ENCODE data around the gene TASOR2. TPM values are rescaled to one million over a fixed set of nuclear protein-coding genes. Genes with fewer than 3 reads are reported as not detected.

TASOR2 gene
- polyA plus RNA-seq, 4 donors, result 31.4 to 41.6 (median 38.0) TPM

Other genes starting within 250 kb of the TASOR2 start
- gene CALML5, start 185.3 kb upstream of the TASOR2 start, polyA plus RNA-seq (ENCODE audit: insufficient read length in 4 of 4), result not detected
- gene CALML3, start 159.9 kb upstream of the TASOR2 start, polyA plus RNA-seq (ENCODE audit: insufficient read length in 4 of 4), result under 1 TPM in 1 of 4 donors, not detected in 3; 0.19 TPM
- gene ASB13, start 18.2 kb upstream of the TASOR2 start, polyA plus RNA-seq (ENCODE audit: insufficient read length in 4 of 4), result 10 to 100 TPM; 24.9 to 27.1 (median 26.2) TPM
- gene GDI2, start 128.6 kb downstream of the TASOR2 start, polyA plus RNA-seq (ENCODE audit: insufficient read length in 4 of 4), result 100 to 1,000 TPM; 268 to 368 (median 353) TPM
- gene ANKRD16, start 205.1 kb downstream of the TASOR2 start, polyA plus RNA-seq (ENCODE audit: insufficient read length in 4 of 4), result 10 to 100 TPM in 1 of 4 donors, 1 to 10 TPM in 3; 9.2 to 10.7 (median 9.8) TPM
- 10 to 100 TPM; 66.9 to 71.6 (median 67.1) TPM for gene FBH1, start 205.4 kb downstream of the TASOR2 start, polyA plus RNA-seq (ENCODE audit: insufficient read length in 4 of 4)

All from right renal pelvis (tissue), 4 donors.